KMS-11 (cell line): Measurements from ENCODE around the gene LEMD3.

Experiments
- H2AFZ ChIP-seq: fragments of 200-600 bp; sonication (generic); 2 replicates; pipeline ENCODE4 v1.6.1; 2016; ENCODE audit warnings: antibody characterized with exemption, mixed run types, low read depth
- H3K27ac ChIP-seq: fragments of 200-600 bp; sonication (generic); 2 replicates; pipeline ENCODE4 v1.6.1; 2016; ENCODE audit warnings: mild to moderate bottlenecking, mixed run types
- H3K27me3 ChIP-seq: fragments of 200-600 bp; sonication (generic); 2 replicates; pipeline ENCODE4 v1.6.1; 2017; ENCODE audit warnings: mild to moderate bottlenecking, low read depth, mixed run types, moderate library complexity; ENCODE audit not compliant: insufficient read depth
- H3K36me3 ChIP-seq: fragments of 200-600 bp; sonication (generic); 2 replicates; pipeline ENCODE4 v1.6.1; 2017; ENCODE audit warnings: mild to moderate bottlenecking, mixed run types; ENCODE audit not compliant: insufficient read depth
- H3K4me1 ChIP-seq: fragments of 200-600 bp; sonication (generic); 2 replicates; pipeline ENCODE4 v1.6.1; 2016; ENCODE audit warnings: mild to moderate bottlenecking, low read depth, mixed run types; ENCODE audit not compliant: poor library complexity, severe bottlenecking
- H3K4me2 ChIP-seq: fragments of 200-600 bp; sonication (generic); 2 replicates; pipeline ENCODE4 v1.7.0; 2016; ENCODE audit warnings: mild to moderate bottlenecking, mixed run types
- H3K4me3 ChIP-seq: fragments of 200-600 bp; sonication (generic); IDR thresholded peaks from 2 replicates; pipeline ENCODE4 v1.6.1; 2017; ENCODE audit warnings: low read depth, low read length, mixed read lengths; ENCODE audit not compliant: insufficient read depth
- H3K79me2 ChIP-seq: fragments of 200-600 bp; sonication (generic); 2 replicates; pipeline ENCODE4 v1.6.1; 2016; ENCODE audit warnings: low read depth, mixed run types; ENCODE audit not compliant: insufficient read depth
- H3K9ac ChIP-seq: fragments of 200-600 bp; sonication (generic); 2 replicates; pipeline ENCODE4 v1.6.1; 2016; ENCODE audit warnings: mild to moderate bottlenecking, mixed run types
- H4K20me1 ChIP-seq: fragments of 200-600 bp; sonication (generic); 2 replicates; pipeline ENCODE4 v1.6.1; 2016; ENCODE audit warnings: mild to moderate bottlenecking, mixed run types; ENCODE audit not compliant: insufficient read depth
- TF ChIP-seq, protein P1 (sequence below): fragments of 200-600 bp; sonication (generic); conservative IDR thresholded peaks from 2 replicates; pipeline ENCODE4 v1.6.1; 2017; ENCODE audit warnings: low read depth, mild to moderate bottlenecking, antibody characterized with exemption, low read length, moderate library complexity, mixed read lengths

Gene LEMD3

DNA sequence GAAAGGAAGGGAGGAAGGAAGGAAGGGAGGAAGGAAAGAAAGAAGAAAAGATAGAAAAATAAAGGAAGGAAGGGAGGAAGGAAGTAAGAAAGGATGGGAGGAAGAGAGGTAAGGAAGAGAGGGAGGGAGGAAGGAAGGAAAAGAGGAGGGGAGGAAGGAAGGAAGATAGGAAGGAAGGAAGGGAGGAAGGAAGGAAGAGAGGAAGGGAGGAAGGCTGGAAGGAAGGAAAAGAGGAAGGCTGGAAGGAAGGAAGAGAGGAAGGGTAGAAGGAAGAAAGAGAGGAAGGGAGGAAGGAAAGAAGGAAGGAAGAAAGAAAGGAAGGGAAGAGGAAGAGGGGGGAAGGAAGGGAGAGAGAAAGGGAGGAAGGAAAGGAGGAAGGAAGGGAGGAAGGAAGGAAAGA, 35.5 kb upstream of the LEMD3 start:
- Histone ChIP-seq H3K27me3 (no peaks in the 10 kb centered on the region), H3K4me2 (no peak overlapping the region), H3K36me3 (no peaks in the 10 kb centered on the region), H3K79me2 (no peaks in the 10 kb centered on the region), H4K20me1 (no peaks in the 10 kb centered on the region), H3K4me1 (no peaks in the 10 kb centered on the region), H3K4me3 (no peak overlapping the region), H3K27ac (no peak overlapping the region), H3K9ac (no peak overlapping the region), H2AFZ (no peak overlapping the region)
- TF ChIP-seq, protein P1, sequence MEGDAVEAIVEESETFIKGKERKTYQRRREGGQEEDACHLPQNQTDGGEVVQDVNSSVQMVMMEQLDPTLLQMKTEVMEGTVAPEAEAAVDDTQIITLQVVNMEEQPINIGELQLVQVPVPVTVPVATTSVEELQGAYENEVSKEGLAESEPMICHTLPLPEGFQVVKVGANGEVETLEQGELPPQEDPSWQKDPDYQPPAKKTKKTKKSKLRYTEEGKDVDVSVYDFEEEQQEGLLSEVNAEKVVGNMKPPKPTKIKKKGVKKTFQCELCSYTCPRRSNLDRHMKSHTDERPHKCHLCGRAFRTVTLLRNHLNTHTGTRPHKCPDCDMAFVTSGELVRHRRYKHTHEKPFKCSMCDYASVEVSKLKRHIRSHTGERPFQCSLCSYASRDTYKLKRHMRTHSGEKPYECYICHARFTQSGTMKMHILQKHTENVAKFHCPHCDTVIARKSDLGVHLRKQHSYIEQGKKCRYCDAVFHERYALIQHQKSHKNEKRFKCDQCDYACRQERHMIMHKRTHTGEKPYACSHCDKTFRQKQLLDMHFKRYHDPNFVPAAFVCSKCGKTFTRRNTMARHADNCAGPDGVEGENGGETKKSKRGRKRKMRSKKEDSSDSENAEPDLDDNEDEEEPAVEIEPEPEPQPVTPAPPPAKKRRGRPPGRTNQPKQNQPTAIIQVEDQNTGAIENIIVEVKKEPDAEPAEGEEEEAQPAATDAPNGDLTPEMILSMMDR, result no peak

DNA sequence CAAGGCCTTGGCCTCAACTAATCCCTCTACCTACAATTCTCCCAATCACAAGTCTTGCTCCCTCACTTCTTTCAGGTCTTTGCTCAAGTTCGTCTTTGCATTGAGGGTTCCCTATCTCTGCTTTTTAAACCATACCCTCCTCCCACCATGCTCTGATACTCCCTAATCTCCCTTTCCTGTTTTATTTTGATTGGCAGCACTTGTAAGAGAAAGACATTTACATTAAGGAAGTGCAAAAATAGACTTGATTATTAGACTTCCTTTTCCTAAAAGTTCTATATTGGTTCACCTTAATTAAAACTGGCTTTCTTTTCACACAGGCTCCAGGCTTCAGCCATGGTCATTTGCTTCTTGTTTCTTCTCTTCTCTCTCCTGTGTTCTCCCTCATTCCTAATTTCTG, 30.0 kb upstream of the LEMD3 start:
- Histone ChIP-seq H4K20me1 (no peaks in the 10 kb centered on the region), H3K36me3 (no peaks in the 10 kb centered on the region), H3K79me2 (no peaks in the 10 kb centered on the region), H3K4me3 (no peak overlapping the region), H3K4me2 (no peak overlapping the region), H3K4me1 (no peaks in the 10 kb centered on the region), H3K27ac (no peak overlapping the region), H3K27me3 (no peaks in the 10 kb centered on the region), H2AFZ (no peak overlapping the region), H3K9ac (no peak overlapping the region)
- TF ChIP-seq, protein P1, result no peak

DNA sequence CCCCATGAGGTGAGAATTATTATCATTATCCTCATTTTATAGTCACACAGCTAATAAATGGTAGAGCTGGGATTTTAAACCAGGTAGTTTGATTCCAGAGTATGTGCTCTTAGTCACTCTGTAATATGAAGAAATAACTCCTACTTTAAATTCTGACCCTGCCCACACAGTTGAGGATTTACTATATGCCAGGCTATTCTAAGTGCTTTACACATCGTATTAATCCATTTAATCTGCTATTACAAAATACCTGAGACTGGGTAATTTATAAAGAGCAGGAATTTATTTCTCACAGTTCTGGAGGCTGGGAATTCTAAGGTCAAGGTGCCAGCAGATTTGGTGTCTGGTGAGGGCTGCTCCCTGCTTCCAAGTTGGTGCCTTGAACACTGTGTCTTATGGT, 28.6 kb upstream of the LEMD3 start:
- Histone ChIP-seq H3K4me3 (no peak overlapping the region), H3K27ac (no peak overlapping the region), H3K4me1 (no peaks in the 10 kb centered on the region), H3K4me2 (no peak overlapping the region), H3K36me3 (no peaks in the 10 kb centered on the region), H3K9ac (no peak overlapping the region), H4K20me1 (no peaks in the 10 kb centered on the region), H3K27me3 (no peaks in the 10 kb centered on the region), H3K79me2 (no peaks in the 10 kb centered on the region), H2AFZ (no peak overlapping the region)
- TF ChIP-seq, protein P1, result no peak

DNA sequence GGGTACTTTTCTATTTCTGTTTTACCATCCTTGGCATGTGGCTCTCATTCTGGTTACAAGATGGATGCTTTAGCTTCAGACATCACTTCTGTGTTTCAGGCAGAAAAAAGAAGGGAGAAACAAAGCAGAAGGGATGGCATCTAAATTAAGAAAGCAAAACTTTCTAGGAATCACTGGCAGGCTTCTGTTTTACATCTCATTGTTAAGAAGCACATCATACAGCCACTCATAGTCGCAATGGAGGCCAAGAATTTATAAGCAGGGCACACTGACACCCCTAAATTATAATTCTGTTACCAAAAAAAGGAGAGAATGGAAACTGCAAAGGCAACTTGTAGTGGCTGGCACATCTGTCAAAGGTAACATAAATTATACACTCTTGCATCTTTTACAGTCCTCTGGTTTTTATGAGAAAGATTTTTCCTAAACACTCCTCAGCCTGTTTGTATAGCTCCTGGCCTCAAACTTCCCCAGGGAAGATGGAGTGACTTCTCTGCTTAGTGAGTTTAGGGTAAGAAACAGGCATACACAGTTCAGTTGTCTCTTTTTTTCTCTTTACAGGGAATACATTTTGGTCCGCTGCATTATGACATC, 22.0 kb upstream of the LEMD3 start:
- no peak overlapping the region for H3K4me2 ChIP-seq
- no peaks in the 10 kb centered on the region for H3K79me2 ChIP-seq
- H3K27ac ChIP-seq, result no peak overlapping the region
- H3K27me3 ChIP-seq, result no peaks in the 10 kb centered on the region
- no peak overlapping the region for H3K9ac ChIP-seq
- no peak overlapping the region for H2AFZ ChIP-seq
- TF ChIP-seq, protein P1, result no peak
- H3K4me1 ChIP-seq, result no peaks in the 10 kb centered on the region
- no peak overlapping the region for H3K4me3 ChIP-seq
- H3K36me3 ChIP-seq, result no peaks in the 10 kb centered on the region
- H4K20me1 ChIP-seq, result no peaks in the 10 kb centered on the region

DNA sequence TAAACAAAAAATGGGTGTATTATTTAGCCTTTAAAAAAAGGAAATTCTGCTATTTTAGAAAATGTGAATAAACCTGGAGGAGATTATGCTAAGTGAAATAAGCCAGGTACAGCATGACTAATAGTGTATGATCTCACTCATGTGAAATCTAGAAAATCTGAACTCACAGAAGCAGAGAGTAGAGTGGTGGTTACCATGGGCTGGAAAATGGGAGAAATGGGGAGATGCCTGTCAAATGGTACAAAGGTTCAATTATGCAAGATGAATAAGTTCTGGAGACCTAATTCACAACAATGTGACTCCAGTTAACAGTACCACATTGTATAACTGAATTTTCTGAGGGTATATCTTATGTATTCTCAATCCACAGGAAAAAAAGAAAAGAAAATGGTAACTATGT, 17.4 kb upstream of the LEMD3 start:
- peaks cover 10% of the 10 kb centered on the region for H3K4me1 ChIP-seq
- H3K36me3 ChIP-seq, result no peaks in the 10 kb centered on the region
- no peaks in the 10 kb centered on the region for H3K27me3 ChIP-seq
- no peak overlapping the region for H2AFZ ChIP-seq
- no peaks in the 10 kb centered on the region for H4K20me1 ChIP-seq
- no peak overlapping the region for H3K9ac ChIP-seq
- H3K4me2 ChIP-seq, result no peak overlapping the region
- no peaks in the 10 kb centered on the region for H3K79me2 ChIP-seq
- H3K4me3 ChIP-seq, result no peak overlapping the region
- TF ChIP-seq, protein P1, result no peak
- no peak overlapping the region for H3K27ac ChIP-seq
